OCI-LY3 (cell line): ENCODE measurements around the gene KCNJ4.

ENCODE experiments used
- H2AFZ ChIP-seq: fragments of 200-600, 300-600 bp; shearing (Covaris generic); 2 replicates; pipeline ENCODE4 v1.6.0; 2014; ENCODE audit warnings: antibody characterized with exemption, low read depth, low read length
- H3K27ac ChIP-seq: fragments of 200-600, 300-600 bp; sonication (generic); 2 replicates; pipeline ENCODE4 v1.5.1; 2014; ENCODE audit warnings: mild to moderate bottlenecking, low read length, moderate library complexity, mixed read lengths
- H3K27me3 ChIP-seq: fragments of 200-600, 300-600 bp; sonication (generic); 2 replicates; pipeline ENCODE4 v1.6.1; 2014; ENCODE audit warnings: low read depth, low read length, mixed read lengths
- H3K36me3 ChIP-seq: fragments of 200-600, 300-600 bp; sonication (generic); replicated peaks from 2 replicates; pipeline ENCODE3; 2014; ENCODE audit warnings: low read depth, low read length, mixed read lengths
- H3K4me1 ChIP-seq: fragments of 300-600, 200-600 bp; sonication (generic); 2 replicates; pipeline ENCODE4 v1.6.1; 2014; ENCODE audit warnings: low read length, mixed read lengths
- H3K4me2 ChIP-seq: fragments of 200-600, 300-600 bp; sonication (generic); 2 replicates; pipeline ENCODE4 v1.6.1; 2014; ENCODE audit warnings: low read length, mixed read lengths
- H3K4me3 ChIP-seq: fragments of 300-600, 200-600 bp; sonication (generic); 2 replicates; pipeline ENCODE4 v1.5.1; 2014; ENCODE audit warnings: antibody characterized with exemption, mild to moderate bottlenecking, low read length, moderate library complexity
- H3K79me2 ChIP-seq: fragments of 300-600, 200-600 bp; shearing (Covaris generic); 2 replicates; pipeline ENCODE4 v1.6.1; 2014; ENCODE audit warnings: mild to moderate bottlenecking, low read length, mixed read lengths
- H3K9ac ChIP-seq: fragments of 300-600, 200-600 bp; shearing (Covaris generic); 2 replicates; pipeline ENCODE4 v1.6.0; 2014; ENCODE audit warnings: mild to moderate bottlenecking, low read length, moderate library complexity
- H3K9me3 ChIP-seq: fragments of 200-600, 300-600 bp; shearing (Covaris generic); 2 replicates; pipeline ENCODE4 v1.6.1; 2014; ENCODE audit warnings: low read length, mixed read lengths; ENCODE audit not compliant: insufficient read depth
- H4K20me1 ChIP-seq: fragments of 200-600, 300-600 bp; sonication (generic); 2 replicates; pipeline ENCODE4 v1.6.1; 2016; ENCODE audit warnings: low read length, mixed read lengths; ENCODE audit not compliant: insufficient read depth
- EZH2phosphoT487 ChIP-seq: fragments of 200-600 bp; shearing (Covaris generic); IDR thresholded peaks from 2 replicates; pipeline ENCODE4 v1.6.1; 2018; ENCODE audit warnings: antibody characterized with exemption, mixed run types, low read depth
- TF ChIP-seq, protein P1 (sequence below): fragments of 200-600, 300-600 bp; sonication (generic); IDR thresholded peaks from 2 replicates; pipeline ENCODE4 v1.5.1; 2014; ENCODE audit warnings: antibody characterized with exemption, low read length, low read depth

The KCNJ4 gene

DNA sequence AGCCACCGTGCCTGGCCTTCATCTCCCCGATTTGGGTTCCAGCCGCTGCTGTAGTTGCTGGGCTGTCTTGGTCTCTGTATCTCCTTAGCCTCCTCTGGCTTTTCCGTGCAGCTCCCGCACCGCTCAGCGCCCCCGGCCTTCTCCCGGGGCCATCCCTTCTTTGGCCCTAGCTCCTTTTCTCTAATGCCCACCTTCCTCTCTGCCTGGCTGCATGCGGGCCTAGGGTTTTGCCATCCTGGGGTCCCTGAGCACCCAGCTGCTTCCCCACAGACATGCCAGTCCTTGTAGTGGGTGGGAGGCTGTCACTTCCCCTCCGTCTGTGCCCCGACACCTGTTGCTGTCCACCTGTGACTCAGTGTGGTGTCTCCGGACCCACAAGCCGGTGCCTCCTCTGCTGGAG lies 36.4 kb downstream of the KCNJ4 start:
- Histone ChIP-seq H4K20me1 (no peaks in the 10 kb centered on the region), H3K9ac (no peak overlapping the region), H3K4me2 (no peak overlapping the region), H3K27ac (no peak overlapping the region), H3K9me3 (no peaks in the 10 kb centered on the region), H2AFZ (no peak overlapping the region), H3K79me2 (no peaks in the 10 kb centered on the region), H3K4me1 (no peaks in the 10 kb centered on the region), H3K27me3 (no peaks in the 10 kb centered on the region), H3K36me3 (no peaks in the 10 kb centered on the region), H3K4me3 (no peak overlapping the region)
- TF ChIP-seq, protein P1, sequence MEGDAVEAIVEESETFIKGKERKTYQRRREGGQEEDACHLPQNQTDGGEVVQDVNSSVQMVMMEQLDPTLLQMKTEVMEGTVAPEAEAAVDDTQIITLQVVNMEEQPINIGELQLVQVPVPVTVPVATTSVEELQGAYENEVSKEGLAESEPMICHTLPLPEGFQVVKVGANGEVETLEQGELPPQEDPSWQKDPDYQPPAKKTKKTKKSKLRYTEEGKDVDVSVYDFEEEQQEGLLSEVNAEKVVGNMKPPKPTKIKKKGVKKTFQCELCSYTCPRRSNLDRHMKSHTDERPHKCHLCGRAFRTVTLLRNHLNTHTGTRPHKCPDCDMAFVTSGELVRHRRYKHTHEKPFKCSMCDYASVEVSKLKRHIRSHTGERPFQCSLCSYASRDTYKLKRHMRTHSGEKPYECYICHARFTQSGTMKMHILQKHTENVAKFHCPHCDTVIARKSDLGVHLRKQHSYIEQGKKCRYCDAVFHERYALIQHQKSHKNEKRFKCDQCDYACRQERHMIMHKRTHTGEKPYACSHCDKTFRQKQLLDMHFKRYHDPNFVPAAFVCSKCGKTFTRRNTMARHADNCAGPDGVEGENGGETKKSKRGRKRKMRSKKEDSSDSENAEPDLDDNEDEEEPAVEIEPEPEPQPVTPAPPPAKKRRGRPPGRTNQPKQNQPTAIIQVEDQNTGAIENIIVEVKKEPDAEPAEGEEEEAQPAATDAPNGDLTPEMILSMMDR = no peak

GRCh38 chr22:38417252-38418060 lies 37.5 kb downstream of the KCNJ4 start:
- Histone ChIP-seq H3K4me3 (no peak overlapping the region), H3K9ac (no peak overlapping the region), H3K27ac (no peak overlapping the region), H3K4me2 (no peak overlapping the region), H3K36me3 (no peaks in the 10 kb centered on the region), H3K79me2 (no peaks in the 10 kb centered on the region), H2AFZ (no peak overlapping the region), H4K20me1 (no peaks in the 10 kb centered on the region), H3K9me3 (no peaks in the 10 kb centered on the region), H3K27me3 (no peaks in the 10 kb centered on the region), H3K4me1 (no peaks in the 10 kb centered on the region)
- TF ChIP-seq EZH2phosphoT487 = no peak
- TF ChIP-seq, protein P1 = no peak

DNA sequence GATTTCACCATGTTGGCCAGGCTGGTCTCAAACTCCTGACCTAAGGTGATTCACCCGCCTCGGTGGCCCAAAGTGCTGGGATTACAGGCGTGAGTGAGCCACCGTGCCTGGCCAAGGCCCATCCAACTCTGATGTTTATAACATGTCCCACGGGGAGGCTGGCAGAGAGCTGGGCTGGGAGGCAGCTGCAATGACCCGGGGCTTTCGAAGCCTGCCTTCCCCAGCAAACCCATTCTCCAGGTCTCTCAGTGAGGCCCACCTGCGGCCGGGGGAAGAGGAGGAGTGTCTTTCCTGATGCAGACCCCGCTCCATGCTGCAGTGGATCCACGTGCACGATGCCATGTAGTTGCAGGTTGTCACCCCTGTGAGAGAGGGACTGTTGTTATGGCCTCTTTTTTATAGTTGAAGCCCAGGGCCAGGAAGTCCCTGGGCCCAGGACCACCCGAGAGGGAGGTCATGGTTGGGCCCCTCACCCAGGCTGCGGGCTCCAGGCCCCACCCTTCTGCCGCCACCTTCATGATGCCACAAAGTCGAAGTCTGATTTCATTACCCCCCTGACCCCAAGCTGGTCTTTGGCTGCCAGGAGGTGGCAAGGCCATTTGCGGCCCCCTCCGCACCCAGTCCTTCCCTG lies 38.3 kb downstream of the KCNJ4 start:
- Histone ChIP-seq H3K36me3 (no peaks in the 10 kb centered on the region), H3K4me3 (no peak overlapping the region), H3K79me2 (no peaks in the 10 kb centered on the region), H3K27ac (no peak overlapping the region), H2AFZ (no peak overlapping the region), H3K4me1 (no peaks in the 10 kb centered on the region), H3K27me3 (no peaks in the 10 kb centered on the region), H3K9ac (no peak overlapping the region), H3K9me3 (no peaks in the 10 kb centered on the region), H4K20me1 (no peaks in the 10 kb centered on the region), H3K4me2 (no peak overlapping the region)
- TF ChIP-seq, protein P1 = no peak
- no peak for TF ChIP-seq EZH2phosphoT487

- no peak overlapping the region for H3K27ac ChIP-seq
- H4K20me1 ChIP-seq = no peaks in the 10 kb centered on the region
- H3K79me2 ChIP-seq = no peaks in the 10 kb centered on the region
- no peak overlapping the region for H3K4me2 ChIP-seq
- H3K9ac ChIP-seq = no peak overlapping the region
- no peak for TF ChIP-seq EZH2phosphoT487
- TF ChIP-seq, protein P1 = no peak
- H2AFZ ChIP-seq = no peak overlapping the region
- no peaks in the 10 kb centered on the region for H3K4me1 ChIP-seq
- no peaks in the 10 kb centered on the region for H3K9me3 ChIP-seq
- H3K36me3 ChIP-seq = no peaks in the 10 kb centered on the region
- no peaks in the 10 kb centered on the region for H3K27me3 ChIP-seq
- H3K4me3 ChIP-seq = no peak overlapping the region
Measured at GRCh38 chr22:38415561-38416321, 39.3 kb downstream of the KCNJ4 start.
